Measurements from ENCODE around the gene FAM50A.

The FAM50A gene

GRCh38 chrX:154435171-154435733 lies 8.7 kb upstream of the FAM50A start:
- no peak for DNase-seq (ENCODE audit: low read depth in 1 of 2, low spot score in 1 of 2)
- Histone ChIP-seq H3K27me3 (ENCODE audit: insufficient read depth, poor library complexity, severe bottlenecking) (no peaks in the 10 kb centered on the region), H3K27ac (replicated peaks) (no peak overlapping the region), H3K4me3 (replicated peaks; ENCODE audit: insufficient read depth, low read length) (no peak overlapping the region)
- TF ChIP-seq GABPA (IDR thresholded peaks at IDR 0.05; ENCODE audit: low read depth), result no peak
- no peak for TF ChIP-seq CTCF (IDR thresholded peaks at IDR 0.05; ENCODE audit: insufficient read depth, low read length)
- no peak for TF ChIP-seq SPI1 (IDR thresholded peaks at IDR 0.05; ENCODE audit: borderline replicate concordance, low read depth)
- TF ChIP-seq REST (IDR thresholded peaks at IDR 0.05; ENCODE audit: insufficient replicate concordance, low read depth), result no peak
- TF ChIP-seq POLR2AphosphoS5 (IDR thresholded peaks at IDR 0.05; ENCODE audit: low read depth), result no peak

GRCh38 chrX:154436374-154436982 lies 7.5 kb upstream of the FAM50A start:
- H3K27me3 ChIP-seq (ENCODE audit: insufficient read depth, poor library complexity, severe bottlenecking), result no peaks in the 10 kb centered on the region
- DNase-seq (ENCODE audit: low read depth in 1 of 2, low spot score in 1 of 2), result no peak
- 0 out of 2 replicates have a peak overlapping the region, but pooled peaks have one; percentile 21 for H3K27ac ChIP-seq (replicated peaks)
- TF ChIP-seq GABPA (IDR thresholded peaks at IDR 0.05; ENCODE audit: low read depth) (no peak), CTCF (IDR thresholded peaks at IDR 0.05; ENCODE audit: insufficient read depth, low read length) (no peak), REST (IDR thresholded peaks at IDR 0.05; ENCODE audit: insufficient replicate concordance, low read depth) (no peak), POLR2AphosphoS5 (IDR thresholded peaks at IDR 0.05; ENCODE audit: low read depth) (0 out of 2 replicates have a peak, but pooled peaks have one; percentile 6), SPI1 (IDR thresholded peaks at IDR 0.05; ENCODE audit: borderline replicate concordance, low read depth) (no peak)
- peak overlapping the region; percentile 30; the same call in 1 of the 2 replicates for H3K4me3 ChIP-seq (replicated peaks; ENCODE audit: insufficient read depth, low read length)

GRCh38 chrX:154436983-154437752 lies 6.8 kb upstream of the FAM50A start, which contains the start of gene GDI1:
GDI1 (plus strand) TSS chrX:154437154; CDS start chrX:154437255, 101 bp downstream.
- H3K27ac ChIP-seq (replicated peaks), result peak within 1 kb of the TSS; percentile 21; the same call in 1 of the 2 replicates
- H3K4me3 ChIP-seq (replicated peaks; ENCODE audit: insufficient read depth, low read length), result peak within 1 kb of the TSS; percentile 90
- DNase-seq (ENCODE audit: low read depth in 1 of 2, low spot score in 1 of 2), result no peak
- H3K27me3 ChIP-seq (ENCODE audit: insufficient read depth, poor library complexity, severe bottlenecking), result no peaks in the 10 kb centered on the region
- TF ChIP-seq SPI1 (IDR thresholded peaks at IDR 0.05; ENCODE audit: borderline replicate concordance, low read depth) (no peak), REST (IDR thresholded peaks at IDR 0.05; ENCODE audit: insufficient replicate concordance, low read depth) (no peak)

All from HL-60 (cell line).